B cell (primary cell): ENCODE data around the gene NDUFV3. TPM values are rescaled to one million over a fixed set of nuclear protein-coding genes. Genes with fewer than 3 reads are reported as not detected.
"Not testable (repeated sequence)": the region's sequence is repeated elsewhere in the genome, so short reads cannot be mapped to it uniquely, and the experiment has no call there.

Experiments
- ATAC-seq: fragments of 200-7000 bp; cut with Tn5 transposase; one replicate; pipeline ENCODE4 v1.10.0; 2021; ENCODE audit warnings: low read depth, mild to moderate bottlenecking, moderate number of reproducible peaks, moderate library complexity
- CTCF ChIA-PET: fragments of 350-600 bp; sonication (Branson Sonifier 250); formaldehyde crosslinking; loops from one replicate; lab custom pipeline; 2021; ENCODE audit warnings: antibody characterized with exemption, inconsistent platforms; lab: Charles Lee
- POLR2A ChIA-PET: fragments of 350-600 bp; sonication (Branson Sonifier 250); formaldehyde crosslinking; loops from one replicate; lab custom pipeline; 2021; ENCODE audit warnings: antibody characterized with exemption; lab: Charles Lee
- DNase-seq: peaks from one replicate; pipeline ENCODE4 v3.0.0; 2013
- H2AFZ ChIP-seq: 2 replicates; pipeline ENCODE4 v1.6.1; 2012; ENCODE audit warnings: mild to moderate bottlenecking, low read depth, low read length; ENCODE audit not compliant: insufficient read depth, poor library complexity, severe bottlenecking
- H3K27ac ChIP-seq, 2 donors: 1 replicate in 1 of 2; 2 replicates in 1 of 2; pipeline ENCODE4 v1.5.1; 2012 to 2013; ENCODE audit warnings: low read length in 2 of 2, mild to moderate bottlenecking in 2 of 2, moderate library complexity in 1 of 2
- H3K27me3 ChIP-seq, 4 experiments: fragments of 200-600 bp in 1 of 4; sonication (generic) in 1 of 4; replicated peaks in 1 of 4; 1 replicate in 2 of 4; 2 replicates in 2 of 4; pipeline versions ENCODE4 v1.6.1 to v1.7.0; 2013 to 2016; ENCODE audit warnings: low read length in 3 of 4, mild to moderate bottlenecking in 2 of 4, mixed read lengths in 1 of 4, moderate library complexity in 1 of 4; ENCODE audit not compliant: insufficient read depth in 4 of 4, control insufficient read depth in 3 of 4; ENCODE audit errors: control extremely low read depth in 1 of 4
- H3K36me3 ChIP-seq, 2 experiments: replicated peaks in 1 of 2; 1 replicate in 1 of 2; 2 replicates in 1 of 2; pipeline versions ENCODE4 v1.6.1 to v1.7.1; 2013; ENCODE audit warnings: low read length in 1 of 2; ENCODE audit not compliant: insufficient read depth in 2 of 2, control insufficient read depth in 1 of 2; ENCODE audit errors: control extremely low read depth in 1 of 2, extremely low read depth in 1 of 2
- H3K4me1 ChIP-seq, 2 donors: fragments of 200-600 bp in 1 of 2; sonication (generic) in 1 of 2; 1 replicate in 1 of 2; 2 replicates in 1 of 2; pipeline versions ENCODE4 v1.5.1 to v1.6.1; 2013 to 2017; ENCODE audit warnings: low read length in 2 of 2; ENCODE audit not compliant: control insufficient read depth in 2 of 2, insufficient read depth in 2 of 2
- H3K4me2 ChIP-seq: replicated peaks from 2 replicates; pipeline ENCODE3; 2012; ENCODE audit warnings: mild to moderate bottlenecking, low read depth, low read length; ENCODE audit not compliant: poor library complexity, severe bottlenecking
- H3K4me3 ChIP-seq, 5 experiments: fragments of 200-600 bp in 1 of 5; sonication (generic) in 1 of 5; 1 replicate in 3 of 5; 2 replicates in 2 of 5; pipeline versions ENCODE4 v1.5.1 to v1.7.0; 2011 to 2016; ENCODE audit warnings: low read length in 4 of 5, mild to moderate bottlenecking in 4 of 5, low read depth in 2 of 5, control low read depth in 1 of 5, moderate library complexity in 1 of 5; ENCODE audit not compliant: insufficient read depth in 1 of 5; ENCODE audit errors: control extremely low read depth in 1 of 5, extremely low read depth in 1 of 5
- H3K79me2 ChIP-seq: fragments of 200-600 bp; sonication (generic); one replicate; pipeline ENCODE4 v1.6.0; 2016; ENCODE audit warnings: low read length; ENCODE audit not compliant: control insufficient read depth, insufficient read depth
- H3K9ac ChIP-seq: fragments of 200-600 bp; sonication (generic); 2 replicates; pipeline ENCODE4 v1.6.1; 2017; ENCODE audit warnings: mild to moderate bottlenecking, low read length, moderate library complexity
- H3K9me3 ChIP-seq, 3 donors: one replicate each; pipeline versions ENCODE4 v1.6.1 to v1.7.1; 2013; ENCODE audit warnings: low read length in 2 of 3; ENCODE audit not compliant: control insufficient read depth in 2 of 3, insufficient read depth in 1 of 3; ENCODE audit errors: control extremely low read depth in 1 of 3
- H4K20me1 ChIP-seq: 2 replicates; pipeline ENCODE4 v1.6.0; 2012; ENCODE audit warnings: mild to moderate bottlenecking, low read length; ENCODE audit not compliant: insufficient read depth, control insufficient read depth, poor library complexity, severe bottlenecking
- H3K27ac Mint-ChIP-seq: one replicate; pipeline ENCODE4 v1.8.0; 2021; ENCODE audit warnings: mixed read lengths
- H3K27me3 Mint-ChIP-seq: one replicate; pipeline ENCODE4 v1.8.0; 2021; ENCODE audit warnings: mixed read lengths
- H3K4me1 Mint-ChIP-seq: one replicate; pipeline ENCODE4 v1.8.0; 2021; ENCODE audit warnings: mixed read lengths
- H3K4me3 Mint-ChIP-seq: one replicate; pipeline ENCODE4 v1.8.0; 2021; ENCODE audit warnings: mixed read lengths
- H3K9me3 Mint-ChIP-seq: one replicate; pipeline ENCODE4 v1.8.0; 2022; ENCODE audit warnings: mixed read lengths; ENCODE audit not compliant: insufficient read depth
- EZH2 ChIP-seq: IDR thresholded peaks from 2 replicates; pipeline ENCODE4 v1.6.1; 2012; ENCODE audit warnings: borderline replicate concordance, low read depth, mild to moderate bottlenecking, moderate library complexity, low read length; ENCODE audit not compliant: insufficient read depth, poor library complexity, severe bottlenecking
- WGBS: methylation state at CpG from one replicate; pipeline ENCODE4 v1.1.5; 2013; ENCODE audit warnings: missing lambda C conversion rate; ENCODE audit not compliant: insufficient coverage; 5-methylcytosine and 5-hydroxymethylcytosine counted together
- intact Hi-C: fragments of 100-400 bp; cut with micrococcal nuclease; formaldehyde crosslinking; loops from one replicate; pipeline ENCODE4 v1.10.0; 2022
- polyA plus RNA-seq: library from polyadenylated mRNA; depleted of rRNA; stranded (reverse); fragments of >200 nt; gene quantifications from 2 replicates; pipeline ENCODE4 v1.2.3, GENCODE V29; 2012
- total RNA-seq, 2 donors: library from RNA; stranded (reverse); fragments of 120-200 nt in 1 of 2; gene quantifications; 1 replicate in 1 of 2; 2 replicates in 1 of 2; pipeline versions ENCODE4 v1.2.3 to v1.2.4, GENCODE V29; 2013 to 2022
- TF ChIP-seq, protein P1 (sequence below): fragments of 200-600 bp; IDR thresholded peaks from one replicate; pipeline ENCODE4 v1.8.0; 2022; ENCODE audit warnings: antibody characterized with exemption, mild to moderate bottlenecking

Gene NDUFV3
- total and polyA plus RNA-seq, 2 donors (not counting 1 experiment from before 2014, with no cell fraction given) = 14.0 to 29.7 TPM

DNA sequence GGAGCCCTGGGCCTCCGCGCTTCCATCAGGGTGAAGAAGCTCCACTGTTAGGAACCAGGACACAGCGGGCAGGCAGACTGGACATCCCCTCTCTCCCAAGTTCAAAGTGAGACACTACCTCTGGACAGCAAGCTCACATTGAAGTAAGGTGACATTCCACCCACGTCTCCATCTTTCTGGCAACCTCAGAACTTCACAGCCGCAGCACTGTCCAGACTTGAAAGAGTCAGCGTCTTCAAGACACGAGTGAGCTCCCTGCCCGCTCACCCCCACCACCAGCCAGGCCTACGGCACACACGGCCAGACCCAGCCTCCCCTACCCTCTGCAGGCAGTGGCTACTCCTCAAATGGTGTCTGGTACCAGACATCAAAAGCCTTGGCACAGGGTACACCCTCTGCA, 24.9 kb upstream of the NDUFV3 start:
- no peak for ATAC-seq
- DNase-seq = no peak
- intact Hi-C loops = no loop called here
- no peak overlapping the region for H2AFZ ChIP-seq
- H4K20me1 ChIP-seq = peaks cover 49% of the 10 kb centered on the region
- Mint-ChIP-seq H3K27ac (no peak overlapping the region), H3K4me1 (peaks cover 2% of the 10 kb centered on the region), H3K4me3 (no peak overlapping the region), H3K9me3 (no peaks in the 10 kb centered on the region), H3K27me3 (no peaks in the 10 kb centered on the region)
- H3K9ac ChIP-seq = no peak overlapping the region
- peaks cover 5 to 62% of the 10 kb centered on the region in 2 experiments for H3K36me3 ChIP-seq
- H3K27ac ChIP-seq = no peak overlapping the region
- H3K9me3 ChIP-seq = no peaks in the 10 kb centered on the region
- no peak overlapping the region for H3K4me3 ChIP-seq
- peaks cover 92% of the 10 kb centered on the region for H3K79me2 ChIP-seq
- no peaks in the 10 kb centered on the region for H3K27me3 ChIP-seq
- 96% methylated on average over 10 of the region's 10 CpGs for WGBS
- ChIA-PET POLR2A (no interaction called here), CTCF (no interaction called here)
- no peak overlapping the region for H3K4me2 ChIP-seq
- no peaks in the 10 kb centered on the region for H3K4me1 ChIP-seq
- TF ChIP-seq, protein P1, sequence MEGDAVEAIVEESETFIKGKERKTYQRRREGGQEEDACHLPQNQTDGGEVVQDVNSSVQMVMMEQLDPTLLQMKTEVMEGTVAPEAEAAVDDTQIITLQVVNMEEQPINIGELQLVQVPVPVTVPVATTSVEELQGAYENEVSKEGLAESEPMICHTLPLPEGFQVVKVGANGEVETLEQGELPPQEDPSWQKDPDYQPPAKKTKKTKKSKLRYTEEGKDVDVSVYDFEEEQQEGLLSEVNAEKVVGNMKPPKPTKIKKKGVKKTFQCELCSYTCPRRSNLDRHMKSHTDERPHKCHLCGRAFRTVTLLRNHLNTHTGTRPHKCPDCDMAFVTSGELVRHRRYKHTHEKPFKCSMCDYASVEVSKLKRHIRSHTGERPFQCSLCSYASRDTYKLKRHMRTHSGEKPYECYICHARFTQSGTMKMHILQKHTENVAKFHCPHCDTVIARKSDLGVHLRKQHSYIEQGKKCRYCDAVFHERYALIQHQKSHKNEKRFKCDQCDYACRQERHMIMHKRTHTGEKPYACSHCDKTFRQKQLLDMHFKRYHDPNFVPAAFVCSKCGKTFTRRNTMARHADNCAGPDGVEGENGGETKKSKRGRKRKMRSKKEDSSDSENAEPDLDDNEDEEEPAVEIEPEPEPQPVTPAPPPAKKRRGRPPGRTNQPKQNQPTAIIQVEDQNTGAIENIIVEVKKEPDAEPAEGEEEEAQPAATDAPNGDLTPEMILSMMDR = no peak
- TF ChIP-seq EZH2 = no peak

DNA sequence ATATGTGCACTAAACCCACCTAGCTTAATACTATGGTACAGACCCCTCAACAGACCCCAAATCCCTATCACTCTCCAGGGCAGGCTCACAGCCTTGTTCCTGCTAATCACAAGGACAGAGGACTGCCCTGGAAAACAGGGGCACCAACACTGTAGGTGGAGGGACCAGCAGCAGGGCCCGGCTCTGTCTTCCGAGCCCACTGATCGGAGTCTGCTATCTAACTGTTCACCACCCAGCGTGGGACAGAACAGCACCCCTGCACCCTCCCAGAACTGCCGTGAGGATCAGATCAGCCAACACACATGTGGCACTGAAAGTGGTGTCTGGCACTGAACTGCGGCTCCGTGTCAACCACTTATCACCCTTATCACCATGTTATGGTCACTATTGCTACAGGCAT, 20.0 kb upstream of the NDUFV3 start:
- H2AFZ ChIP-seq = no peak overlapping the region
- no peak overlapping the region for H3K9ac ChIP-seq
- TF ChIP-seq EZH2 = no peak
- TF ChIP-seq, protein P1 = no peak
- intact Hi-C loops = no loop called here
- H3K36me3 ChIP-seq = peaks cover 10 to 57% of the 10 kb centered on the region in 2 experiments
- H3K4me1 Mint-ChIP-seq = peaks cover 2% of the 10 kb centered on the region
- no peak overlapping the region for H3K27ac ChIP-seq
- CTCF ChIA-PET = no interaction called here
- H3K9me3 ChIP-seq = no peaks in the 10 kb centered on the region
- no peak overlapping the region for H3K27ac Mint-ChIP-seq
- H3K4me3 ChIP-seq = no peak overlapping the region
- H3K4me2 ChIP-seq = no peak overlapping the region
- ATAC-seq (no peak), DNase-seq (no peak)
- H3K79me2 ChIP-seq = peaks cover 72% of the 10 kb centered on the region
- 99% methylated on average over 7 of the region's 7 CpGs for WGBS
- no peaks in the 10 kb centered on the region for H3K27me3 ChIP-seq
- no peaks in the 10 kb centered on the region for H3K27me3 Mint-ChIP-seq
- no peak overlapping the region for H3K4me3 Mint-ChIP-seq
- POLR2A ChIA-PET = no interaction called here
- peaks cover 10% of the 10 kb centered on the region for H4K20me1 ChIP-seq
- peaks cover 2% of the 10 kb centered on the region in 2 donors for H3K4me1 ChIP-seq
- no peaks in the 10 kb centered on the region for H3K9me3 Mint-ChIP-seq

DNA sequence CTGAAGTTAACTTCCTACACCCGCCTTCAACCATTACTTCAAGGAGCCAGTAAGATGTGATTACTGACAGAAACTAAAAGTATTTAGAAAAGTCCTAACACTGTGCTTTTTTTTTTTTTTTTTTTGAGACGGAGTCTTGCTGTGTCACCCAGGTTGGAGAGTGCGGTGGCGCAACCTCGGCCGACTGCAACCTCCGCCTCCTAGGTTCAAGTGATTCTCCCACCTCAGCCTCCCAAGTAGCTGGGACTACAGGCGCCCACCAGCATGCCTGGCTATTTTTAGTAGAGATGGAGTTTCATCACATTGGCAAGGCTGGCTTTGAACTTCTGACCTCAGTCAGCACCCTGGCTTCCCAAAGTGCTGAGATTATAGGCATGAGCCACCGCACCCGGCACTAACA, 17.3 kb upstream of the NDUFV3 start:
- H3K27me3 ChIP-seq, H3K4me2 ChIP-seq, H3K9ac ChIP-seq, DNase-seq, H3K27me3 Mint-ChIP-seq, H3K4me3 Mint-ChIP-seq, H3K9me3 Mint-ChIP-seq, H3K9me3 ChIP-seq, H2AFZ ChIP-seq, H3K27ac ChIP-seq, H3K4me3 ChIP-seq, intact Hi-C loops, H3K27ac Mint-ChIP-seq, H4K20me1 ChIP-seq, ATAC-seq, POLR2A ChIA-PET: not testable (repeated sequence)
- H3K36me3 ChIP-seq = peaks cover 7 to 39% of the 10 kb centered on the region in 2 experiments
- no CpG with 5 or more reads among the region's 10 CpGs for WGBS
- H3K79me2 ChIP-seq = peaks cover 64% of the 10 kb centered on the region
- CTCF ChIA-PET = interaction anchor here (0.7 kb wide), 1 partner anchor 60 kb away, joined by 3 read pairs; no protein-coding TSS in a partner anchor
- H3K4me1 ChIP-seq = peaks cover 16 to 20% of the 10 kb centered on the region in 2 donors
- H3K4me1 Mint-ChIP-seq = peaks cover 24% of the 10 kb centered on the region
